Neural progenitor cell (in vitro differentiated cells): Measurements from ENCODE around the gene LOC101059915.

Experiments
- DNase-seq: peaks from one replicate; pipeline ENCODE4 v3.0.0-alpha.2; 2016; ENCODE audit warnings: low spot score
- H2AFZ ChIP-seq: fragments of 200-600 bp; sonication (generic); replicated peaks from 2 replicates; pipeline ENCODE4 v1.6.1; 2016; ENCODE audit warnings: antibody characterized with exemption
- H3F3A ChIP-seq: fragments of 200-600 bp; sonication (generic); 2 replicates; pipeline ENCODE4 v1.6.1; 2016; ENCODE audit warnings: antibody characterized with exemption, low read depth
- H3K27ac ChIP-seq: fragments of 200-600 bp; sonication (generic); 2 replicates; pipeline ENCODE4 v1.5.1; 2016; ENCODE audit warnings: mild to moderate bottlenecking
- H3K27me3 ChIP-seq: fragments of 200-600 bp; sonication (generic); 2 replicates; pipeline ENCODE4 v1.6.1; 2016; ENCODE audit warnings: mild to moderate bottlenecking, moderate library complexity
- H3K36me3 ChIP-seq: fragments of 200-600 bp; sonication (generic); 2 replicates; pipeline ENCODE4 v1.5.1; 2016
- H3K4me1 ChIP-seq: fragments of 200-600 bp; sonication (generic); 2 replicates; pipeline ENCODE4 v1.6.1; 2016; ENCODE audit warnings: mixed run types
- H3K4me2 ChIP-seq: fragments of 200-600 bp; sonication (generic); 2 replicates; pipeline ENCODE4 v1.6.1; 2016
- H3K4me3 ChIP-seq: fragments of 200-600 bp; sonication (generic); 2 replicates; pipeline ENCODE4 v1.5.1; 2016
- H3K79me2 ChIP-seq: fragments of 200-600 bp; sonication (generic); 2 replicates; pipeline ENCODE4 v1.6.1; 2016; ENCODE audit warnings: low read depth
- H3K9ac ChIP-seq: fragments of 200-600 bp; sonication (generic); 2 replicates; pipeline ENCODE4 v1.6.1; 2016
- H3K9me3 ChIP-seq: fragments of 200-600 bp; sonication (generic); 2 replicates; pipeline ENCODE4 v1.5.1; 2016; ENCODE audit warnings: low read depth
- H4K20me1 ChIP-seq: fragments of 200-600 bp; sonication (generic); 2 replicates; pipeline ENCODE4 v1.6.1; 2016; ENCODE audit warnings: low read depth
- H3K27ac Mint-ChIP-seq: 3 replicates; pipeline ENCODE4 v1.8.0; 2021; ENCODE audit warnings: mixed read lengths
- H3K27me3 Mint-ChIP-seq: 2 replicates; pipeline ENCODE4 v1.8.0; 2022; ENCODE audit warnings: low read depth, mild to moderate bottlenecking, inconsistent platforms, moderate library complexity, mixed read lengths; ENCODE audit not compliant: insufficient read depth
- H3K36me3 Mint-ChIP-seq: 3 replicates; pipeline ENCODE4 v1.8.0; 2021; ENCODE audit warnings: mixed read lengths
- H3K4me1 Mint-ChIP-seq: 3 replicates; pipeline ENCODE4 v1.8.0; 2021; ENCODE audit warnings: mixed read lengths
- H3K4me3 Mint-ChIP-seq: 3 replicates; pipeline ENCODE4 v1.8.0; 2021; ENCODE audit warnings: mild to moderate bottlenecking, moderate library complexity, mixed read lengths
- H3K9me3 Mint-ChIP-seq: 3 replicates; pipeline ENCODE4 v1.8.0; 2020; ENCODE audit warnings: mixed read lengths
- EZH2 ChIP-seq: fragments of 200-600 bp; sonication (generic); IDR thresholded peaks from 2 replicates; pipeline ENCODE4 v1.6.1; 2017; ENCODE audit warnings: antibody characterized with exemption, mild to moderate bottlenecking, moderate library complexity
- EZH2phosphoT487 ChIP-seq: fragments of 200-600 bp; sonication (generic); IDR thresholded peaks from 2 replicates; pipeline ENCODE4 v1.6.1; 2017; ENCODE audit warnings: antibody characterized with exemption
- TF ChIP-seq, protein P1 (sequence below): fragments of 200-600 bp; sonication (generic); IDR thresholded peaks from 2 replicates; pipeline ENCODE4 v1.5.1; 2017; ENCODE audit warnings: antibody characterized with exemption, mild to moderate bottlenecking

Gene LOC101059915

DNA sequence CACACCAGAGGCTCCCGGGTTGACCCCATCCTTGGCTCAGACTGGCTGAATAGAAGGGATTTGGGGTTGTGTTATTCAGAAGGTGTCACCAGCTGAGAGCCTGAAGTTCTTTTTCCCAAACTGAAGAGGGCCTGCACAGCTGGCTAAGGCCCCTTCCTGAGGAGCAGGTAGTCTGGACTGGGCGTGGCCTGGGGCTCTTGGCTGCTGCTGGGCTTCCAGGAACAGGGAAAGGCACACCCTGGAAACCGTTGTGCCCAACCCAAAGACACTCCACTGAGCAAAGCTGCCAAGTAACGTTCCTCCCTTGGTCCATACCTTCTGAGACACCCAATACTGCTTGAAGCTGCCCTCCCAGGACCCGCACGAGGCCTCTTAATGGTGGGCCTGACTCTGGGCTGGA is 40.8 kb upstream of the LOC101059915 start:
- H3K27ac Mint-ChIP-seq: no peak overlapping the region
- Histone ChIP-seq H3K36me3 (no peaks in the 10 kb centered on the region), H3K9me3 (no peaks in the 10 kb centered on the region), H3K27ac (no peak overlapping the region), H2AFZ (no peak overlapping the region), H4K20me1 (no peaks in the 10 kb centered on the region), H3K27me3 (no peaks in the 10 kb centered on the region), H3F3A (no peaks in the 10 kb centered on the region), H3K4me2 (no peak overlapping the region), H3K9ac (no peak overlapping the region), H3K4me1 (no peaks in the 10 kb centered on the region), H3K79me2 (no peaks in the 10 kb centered on the region), H3K4me3 (no peak overlapping the region)
- H3K9me3 Mint-ChIP-seq: peaks cover 2% of the 10 kb centered on the region
- peaks cover 7% of the 10 kb centered on the region for H3K27me3 Mint-ChIP-seq
- no peaks in the 10 kb centered on the region for H3K4me1 Mint-ChIP-seq
- H3K36me3 Mint-ChIP-seq: no peaks in the 10 kb centered on the region
- H3K4me3 Mint-ChIP-seq: no peak overlapping the region
- no peak for DNase-seq
- TF ChIP-seq EZH2phosphoT487 (no peak), EZH2 (no peak)
- TF ChIP-seq, protein P1, sequence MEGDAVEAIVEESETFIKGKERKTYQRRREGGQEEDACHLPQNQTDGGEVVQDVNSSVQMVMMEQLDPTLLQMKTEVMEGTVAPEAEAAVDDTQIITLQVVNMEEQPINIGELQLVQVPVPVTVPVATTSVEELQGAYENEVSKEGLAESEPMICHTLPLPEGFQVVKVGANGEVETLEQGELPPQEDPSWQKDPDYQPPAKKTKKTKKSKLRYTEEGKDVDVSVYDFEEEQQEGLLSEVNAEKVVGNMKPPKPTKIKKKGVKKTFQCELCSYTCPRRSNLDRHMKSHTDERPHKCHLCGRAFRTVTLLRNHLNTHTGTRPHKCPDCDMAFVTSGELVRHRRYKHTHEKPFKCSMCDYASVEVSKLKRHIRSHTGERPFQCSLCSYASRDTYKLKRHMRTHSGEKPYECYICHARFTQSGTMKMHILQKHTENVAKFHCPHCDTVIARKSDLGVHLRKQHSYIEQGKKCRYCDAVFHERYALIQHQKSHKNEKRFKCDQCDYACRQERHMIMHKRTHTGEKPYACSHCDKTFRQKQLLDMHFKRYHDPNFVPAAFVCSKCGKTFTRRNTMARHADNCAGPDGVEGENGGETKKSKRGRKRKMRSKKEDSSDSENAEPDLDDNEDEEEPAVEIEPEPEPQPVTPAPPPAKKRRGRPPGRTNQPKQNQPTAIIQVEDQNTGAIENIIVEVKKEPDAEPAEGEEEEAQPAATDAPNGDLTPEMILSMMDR: no peak

DNA sequence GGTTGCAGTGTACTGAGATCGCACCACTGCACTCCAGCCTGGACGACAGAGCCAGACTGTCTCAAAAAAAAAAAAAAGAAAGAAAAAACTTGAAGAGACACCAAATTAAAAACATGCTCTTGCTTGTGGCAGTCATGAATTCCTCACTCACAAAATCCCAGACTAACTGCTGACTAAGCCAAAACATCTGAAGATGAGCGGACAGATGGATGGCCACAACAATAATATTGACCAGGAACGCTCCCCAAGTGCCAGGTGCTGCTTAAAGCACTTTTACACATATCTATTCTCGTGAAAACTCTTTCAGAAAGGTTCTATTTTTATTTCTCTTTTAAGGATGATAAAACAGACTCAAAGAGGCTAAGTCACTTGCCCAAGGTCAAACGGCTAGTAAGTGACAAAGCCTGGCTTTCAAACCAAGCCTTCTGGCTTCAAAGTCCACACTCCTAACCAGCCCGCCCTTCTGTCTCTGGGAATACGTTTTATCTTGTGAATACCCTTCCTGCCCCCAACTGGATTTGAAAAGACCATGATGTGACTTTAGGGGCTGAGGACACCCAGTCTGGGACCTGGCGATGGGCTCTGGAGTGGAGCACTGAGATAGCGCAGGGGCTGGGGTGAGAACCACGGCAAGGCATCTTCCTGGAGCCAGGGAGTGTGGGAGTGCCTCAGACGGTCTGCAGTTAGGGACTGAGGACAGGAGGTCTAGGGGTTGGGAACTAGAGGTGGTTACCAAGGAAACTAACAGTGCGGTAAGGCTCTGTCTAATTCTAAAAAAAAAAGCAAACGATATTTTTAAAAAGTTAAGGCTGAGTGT is 39.5 kb upstream of the LOC101059915 start:
- no peaks in the 10 kb centered on the region for H3K79me2 ChIP-seq
- no peaks in the 10 kb centered on the region for H4K20me1 ChIP-seq
- H3K4me2 ChIP-seq: no peak overlapping the region
- H3K27ac ChIP-seq: no peak overlapping the region
- no peaks in the 10 kb centered on the region for H3F3A ChIP-seq
- H3K9me3 Mint-ChIP-seq: peaks cover 6% of the 10 kb centered on the region
- no peaks in the 10 kb centered on the region for H3K27me3 ChIP-seq
- H3K27ac Mint-ChIP-seq: no peak overlapping the region
- no peak overlapping the region for H3K4me3 ChIP-seq
- H3K4me3 Mint-ChIP-seq: no peak overlapping the region
- TF ChIP-seq EZH2phosphoT487: no peak
- TF ChIP-seq, protein P1: no peak
- TF ChIP-seq EZH2: no peak
- H3K9me3 ChIP-seq: no peaks in the 10 kb centered on the region
- H3K36me3 Mint-ChIP-seq: no peaks in the 10 kb centered on the region
- H3K36me3 ChIP-seq: no peaks in the 10 kb centered on the region
- no peaks in the 10 kb centered on the region for H3K4me1 ChIP-seq
- no peak overlapping the region for H3K9ac ChIP-seq
- no peak overlapping the region for H2AFZ ChIP-seq
- H3K4me1 Mint-ChIP-seq: no peaks in the 10 kb centered on the region
- H3K27me3 Mint-ChIP-seq: peaks cover 9% of the 10 kb centered on the region
- DNase-seq: no peak

DNA sequence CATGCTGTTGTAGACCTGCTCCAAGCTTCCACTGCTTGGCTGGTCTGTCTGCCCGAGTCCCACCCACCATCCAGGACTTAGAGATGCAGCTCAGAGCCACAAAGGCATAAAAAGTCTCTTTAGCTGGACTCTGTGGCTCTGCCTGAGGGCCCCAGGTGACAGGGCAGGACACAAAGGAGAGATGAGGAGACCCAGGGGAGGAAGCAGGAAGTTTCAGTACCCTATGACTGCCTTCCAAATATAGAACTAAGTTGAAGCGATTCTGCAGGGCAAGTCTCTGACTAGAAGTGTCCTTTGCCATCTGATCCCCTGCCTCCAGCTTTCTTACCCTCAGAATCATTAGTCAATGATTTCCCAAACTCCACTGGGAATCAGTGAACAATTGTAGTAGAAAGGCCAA is 37.9 kb upstream of the LOC101059915 start:
- Histone ChIP-seq H3K9ac (no peak overlapping the region), H2AFZ (no peak overlapping the region), H3K4me2 (no peak overlapping the region), H3K36me3 (no peaks in the 10 kb centered on the region), H4K20me1 (no peaks in the 10 kb centered on the region), H3K4me1 (no peaks in the 10 kb centered on the region), H3K9me3 (no peaks in the 10 kb centered on the region), H3K27me3 (no peaks in the 10 kb centered on the region), H3K27ac (no peak overlapping the region), H3F3A (no peaks in the 10 kb centered on the region), H3K4me3 (no peak overlapping the region), H3K79me2 (no peaks in the 10 kb centered on the region)
- H3K27ac Mint-ChIP-seq: no peak overlapping the region
- DNase-seq: no peak
- peaks cover 7% of the 10 kb centered on the region for H3K27me3 Mint-ChIP-seq
- H3K36me3 Mint-ChIP-seq: no peaks in the 10 kb centered on the region
- no peaks in the 10 kb centered on the region for H3K4me1 Mint-ChIP-seq
- H3K9me3 Mint-ChIP-seq: peaks cover 6% of the 10 kb centered on the region
- TF ChIP-seq, protein P1: no peak
- TF ChIP-seq EZH2: no peak
- TF ChIP-seq EZH2phosphoT487: no peak
- no peak overlapping the region for H3K4me3 Mint-ChIP-seq
